DMS 273 (cell line): ENCODE data around the gene CD209.
"Not testable (repeated sequence)": the region's sequence is repeated elsewhere in the genome, so short reads cannot be mapped to it uniquely, and the experiment has no call there.

Source experiments
- DNase-seq: peaks from one replicate; lab custom pipeline; 2025; ENCODE audit not compliant: unreplicated experiment; lab: John Stamatoyannopoulos, UW

CD209 gene, protein sequence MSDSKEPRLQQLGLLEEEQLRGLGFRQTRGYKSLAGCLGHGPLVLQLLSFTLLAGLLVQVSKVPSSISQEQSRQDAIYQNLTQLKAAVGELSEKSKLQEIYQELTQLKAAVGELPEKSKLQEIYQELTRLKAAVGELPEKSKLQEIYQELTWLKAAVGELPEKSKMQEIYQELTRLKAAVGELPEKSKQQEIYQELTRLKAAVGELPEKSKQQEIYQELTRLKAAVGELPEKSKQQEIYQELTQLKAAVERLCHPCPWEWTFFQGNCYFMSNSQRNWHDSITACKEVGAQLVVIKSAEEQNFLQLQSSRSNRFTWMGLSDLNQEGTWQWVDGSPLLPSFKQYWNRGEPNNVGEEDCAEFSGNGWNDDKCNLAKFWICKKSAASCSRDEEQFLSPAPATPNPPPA

DNA sequence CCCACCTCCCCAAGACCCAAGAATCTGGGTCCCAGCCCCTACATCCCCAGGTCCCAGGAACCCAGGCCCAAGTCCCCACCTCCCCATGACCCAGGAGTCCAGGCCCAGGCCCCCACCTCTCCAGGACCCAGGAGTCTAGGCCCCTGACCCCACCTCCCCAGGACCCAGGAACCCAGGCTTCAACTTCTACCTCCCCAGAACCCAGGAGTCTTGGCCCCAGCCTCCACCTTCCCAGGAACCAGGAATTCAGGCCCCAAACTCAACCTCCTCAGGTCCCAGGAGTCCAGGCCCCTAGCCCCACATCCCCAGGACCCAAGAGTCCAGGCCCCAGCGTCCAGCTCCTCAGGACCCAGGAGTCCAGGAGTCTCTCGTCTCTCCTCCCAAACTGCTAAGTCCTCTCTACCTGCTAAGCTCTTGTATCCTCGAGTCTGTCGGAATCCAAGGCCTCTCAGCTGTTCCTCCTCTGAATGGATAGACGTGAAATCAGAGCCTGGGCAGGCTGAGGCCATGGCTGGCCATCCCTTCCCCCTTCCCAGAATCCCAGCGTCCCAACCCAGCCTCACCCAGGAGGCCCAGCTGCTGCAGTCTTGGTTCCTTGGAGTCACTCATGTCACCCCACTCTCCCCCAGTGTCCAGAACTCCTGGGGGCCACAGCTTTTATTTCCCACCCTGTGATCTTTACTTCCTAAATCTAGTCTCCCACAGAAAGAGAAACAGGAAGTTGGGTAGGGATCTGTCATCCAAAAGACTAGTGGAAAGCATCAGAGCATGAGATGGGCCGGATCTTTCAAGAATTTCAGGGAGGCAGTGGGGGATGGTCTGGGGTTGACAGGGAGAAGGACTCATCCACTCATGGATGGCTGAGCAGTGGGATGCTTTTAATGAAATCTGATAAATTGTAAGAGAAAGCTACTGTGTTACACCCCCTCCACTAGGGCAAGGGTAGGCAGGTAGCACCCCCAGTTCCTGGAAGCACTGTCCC lies at the start of gene CD209:
Gene CD209 (minus strand): TSS at position 632 of the 982 bp plus-strand sequence. CDS start 23 bp downstream, at position 609.
- DNase-seq: no peak

DNA sequence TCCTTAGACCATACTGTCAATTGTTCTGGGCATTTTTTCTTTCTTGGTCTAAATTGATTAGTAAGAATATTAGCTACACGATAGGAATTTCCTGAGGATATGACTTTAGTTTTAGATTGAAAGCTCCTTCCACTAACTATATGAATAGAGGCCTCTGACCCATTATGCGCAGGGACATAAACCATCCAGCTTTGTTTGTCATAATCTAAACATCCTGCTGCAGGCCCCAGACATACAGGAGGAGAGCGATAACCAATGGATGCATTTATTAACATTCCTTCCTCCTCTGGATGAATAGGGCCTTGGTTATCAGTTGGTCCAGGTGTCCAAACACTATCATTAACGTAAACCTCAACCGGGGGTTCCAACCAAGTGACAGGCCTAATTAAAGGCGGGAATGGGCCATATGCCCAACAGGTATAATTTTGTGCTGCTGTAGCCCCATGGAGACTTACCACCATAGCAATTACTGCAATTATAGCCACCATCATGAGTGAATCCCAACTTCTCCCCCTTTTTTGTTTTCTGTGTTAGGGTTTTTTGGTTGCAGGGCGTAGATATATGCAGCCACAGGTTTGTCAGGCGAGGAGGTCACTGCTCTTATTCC lies 48.3 kb upstream of the CD209 start:
- no peak for DNase-seq

DNA sequence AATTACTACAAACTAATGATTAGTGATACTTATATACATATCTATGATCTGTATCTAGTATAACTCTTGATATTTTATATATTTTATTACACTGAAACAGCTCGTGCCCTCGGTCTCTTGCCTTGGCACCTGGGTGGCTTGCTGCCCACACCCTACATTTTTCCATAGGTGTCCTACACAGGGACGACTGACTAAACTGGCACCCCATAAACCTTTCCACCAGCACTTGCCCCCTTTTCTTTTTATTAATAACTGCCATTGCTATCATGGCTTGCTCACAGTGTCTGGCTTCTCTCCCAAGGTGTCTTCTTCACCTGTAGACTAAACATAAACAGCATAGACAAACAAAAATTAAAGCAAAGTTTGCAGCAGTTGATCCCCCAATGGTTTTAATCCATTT lies 46.2 kb upstream of the CD209 start:
- no peak for DNase-seq

DNA sequence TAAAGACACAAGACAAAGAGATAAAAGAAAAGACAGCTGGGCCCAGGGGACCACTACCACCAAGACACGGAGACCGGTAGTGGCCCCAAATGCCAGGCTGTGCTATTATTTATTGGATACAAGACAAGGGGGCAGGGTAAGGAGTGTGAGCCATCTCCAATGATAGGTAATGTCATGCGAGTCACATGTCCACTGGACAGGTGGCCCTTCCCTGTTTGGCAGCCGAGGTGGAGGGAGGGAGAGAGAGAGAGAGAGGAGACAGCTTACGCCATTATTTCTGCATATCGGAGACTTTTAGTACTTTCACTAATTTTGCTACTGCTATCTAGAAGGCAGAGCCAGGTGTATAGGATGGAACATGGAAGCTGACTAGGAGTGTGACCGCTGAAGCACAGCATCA lies 45.4 kb upstream of the CD209 start:
- not testable (repeated sequence) for DNase-seq

DNA sequence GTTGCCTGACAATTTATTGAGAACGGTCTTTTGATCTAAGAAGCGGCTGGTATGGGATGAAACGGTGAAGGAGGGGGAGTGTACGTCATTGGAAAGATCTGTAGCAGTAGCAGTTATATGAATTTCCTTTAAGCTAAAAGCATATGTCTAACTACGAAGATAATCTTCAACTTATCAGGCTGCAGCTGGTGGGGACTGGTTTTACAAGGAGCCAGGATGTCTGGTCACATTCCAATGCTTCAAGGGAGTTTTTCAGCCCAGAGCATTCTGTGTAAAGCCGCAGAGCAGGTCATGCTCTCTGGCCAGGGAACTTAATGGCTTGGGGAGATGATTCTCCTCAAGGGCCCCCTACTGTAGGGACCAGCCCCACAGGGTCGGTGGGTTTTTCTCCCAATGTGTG lies 44.9 kb upstream of the CD209 start:
- no peak for DNase-seq

DNA sequence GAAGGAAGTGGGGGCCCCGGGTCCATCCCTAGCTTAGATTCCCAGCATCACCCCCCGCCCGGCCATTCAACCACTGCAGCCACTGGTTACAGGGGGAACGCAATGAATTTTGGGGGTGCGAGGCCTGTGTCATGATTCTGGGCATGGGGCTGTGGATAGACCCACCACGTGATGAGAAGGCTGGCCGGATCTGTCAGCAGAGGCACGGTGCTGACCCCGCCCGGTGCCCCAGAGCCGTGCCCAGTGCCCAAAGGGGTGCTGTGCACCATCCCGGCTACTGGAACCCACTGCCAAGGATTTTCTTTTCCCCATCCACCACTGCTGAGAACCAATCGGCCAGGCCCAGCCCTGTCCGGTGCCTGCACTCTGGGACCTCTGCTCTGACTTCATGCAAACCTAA lies 43.1 kb upstream of the CD209 start:
- DNase-seq: no peak

DNA sequence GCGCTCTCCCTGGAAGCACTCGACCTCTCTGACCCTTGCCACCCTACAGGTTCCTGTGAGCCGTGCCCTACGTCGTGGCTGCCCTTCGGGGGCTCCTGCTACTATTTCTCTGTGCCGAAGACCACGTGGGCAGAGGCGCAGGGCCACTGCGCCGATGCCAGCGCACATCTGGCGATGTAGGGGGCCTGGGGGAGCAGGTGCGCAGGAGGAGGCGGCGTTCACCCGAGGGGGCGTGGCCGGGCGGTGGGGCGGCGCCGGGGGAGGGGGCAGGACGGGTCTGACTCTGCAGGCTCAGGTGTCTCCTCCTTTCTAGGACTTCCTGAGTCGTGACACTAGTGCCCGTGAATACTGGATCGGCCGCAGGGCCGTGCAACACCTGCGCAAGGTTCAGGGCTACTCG lies 42.1 kb upstream of the CD209 start:
- peak; percentile 31 for DNase-seq

DNA sequence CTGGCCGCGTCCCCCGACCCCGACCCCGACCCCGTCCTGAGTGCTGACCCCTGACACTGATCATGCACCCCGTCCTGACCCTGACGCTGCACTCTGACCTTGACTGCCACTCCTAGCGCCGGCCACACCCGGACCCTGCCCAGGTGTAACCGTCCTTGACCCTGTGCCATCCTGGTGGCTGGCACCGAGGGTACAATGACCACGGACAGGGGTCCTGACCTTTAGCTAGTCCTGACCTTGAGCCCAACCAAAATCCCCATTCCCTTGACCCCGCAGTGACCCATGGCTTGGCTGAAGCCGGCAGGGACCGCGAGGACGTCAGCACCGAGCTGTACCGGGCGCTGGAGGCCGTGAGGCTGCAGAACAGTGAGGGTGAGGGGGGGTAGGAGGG lies 41.6 kb upstream of the CD209 start:
- DNase-seq: no peak

DNA sequence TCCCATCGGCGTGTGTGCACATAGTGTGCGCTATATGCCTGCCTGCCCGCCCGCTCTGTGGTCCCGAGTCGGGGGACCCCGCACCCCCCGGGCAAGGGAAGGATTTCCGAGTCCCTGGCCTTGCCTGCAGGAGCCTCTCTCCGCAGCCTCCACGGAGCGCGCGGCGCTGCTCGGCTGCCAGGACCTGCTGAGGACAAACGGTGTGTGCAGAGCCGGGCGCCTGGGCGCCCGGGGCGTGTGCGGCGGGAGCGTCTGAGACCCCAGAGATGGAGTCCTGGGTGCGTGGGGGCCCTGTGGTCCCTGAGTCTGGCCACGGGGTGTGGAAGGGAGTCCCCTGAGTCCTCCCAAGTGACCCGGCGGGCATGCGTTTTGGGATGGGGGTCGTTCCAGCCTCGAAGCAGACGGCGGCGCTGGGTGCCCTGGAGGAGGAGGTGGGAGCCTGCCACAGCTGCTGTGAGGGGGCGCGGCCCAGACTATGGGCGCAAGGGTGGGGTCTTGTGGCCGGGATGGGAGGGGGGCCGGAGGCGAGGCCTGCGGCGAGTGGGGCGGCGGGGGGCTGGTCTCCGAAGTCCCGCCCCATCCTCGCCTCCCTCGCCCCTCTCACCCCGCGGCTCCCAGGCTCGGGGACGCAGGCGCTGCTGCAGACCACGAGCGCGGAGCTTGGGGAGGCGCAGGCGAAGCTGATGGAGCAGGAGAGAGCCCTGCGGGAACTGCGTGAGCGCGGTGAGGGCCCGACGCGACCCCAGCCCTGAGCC lies 41.0 kb upstream of the CD209 start:
- peak; percentile 23 for DNase-seq

DNA sequence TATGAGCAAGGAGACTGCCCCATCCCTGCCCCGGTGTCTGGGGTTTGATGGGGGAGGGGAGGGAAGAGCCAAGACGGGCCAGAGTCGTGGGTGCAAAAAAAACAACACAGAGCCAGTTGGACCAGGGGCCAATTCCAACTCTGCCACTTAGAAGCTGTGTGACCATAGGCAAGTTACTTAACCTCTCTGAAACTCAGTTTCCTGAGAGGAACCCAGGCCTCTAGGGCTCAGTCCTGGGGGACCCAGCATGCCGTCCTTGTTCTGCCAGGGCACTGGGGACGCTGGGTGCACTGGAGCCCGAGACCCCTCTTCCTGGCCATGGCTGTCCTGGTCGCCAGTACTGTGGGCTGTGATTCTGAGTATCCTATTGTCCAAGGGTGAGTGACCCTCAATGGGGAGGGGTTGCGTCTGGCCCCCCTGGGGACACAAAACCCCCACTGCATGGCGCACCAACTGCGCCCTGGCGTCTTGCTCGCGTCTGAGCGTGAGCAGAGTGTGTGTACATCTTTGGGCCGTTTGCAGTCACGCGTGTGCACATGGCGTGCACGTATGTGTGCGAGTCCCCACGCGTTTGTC lies 40.4 kb upstream of the CD209 start:
- no peak for DNase-seq

DNA sequence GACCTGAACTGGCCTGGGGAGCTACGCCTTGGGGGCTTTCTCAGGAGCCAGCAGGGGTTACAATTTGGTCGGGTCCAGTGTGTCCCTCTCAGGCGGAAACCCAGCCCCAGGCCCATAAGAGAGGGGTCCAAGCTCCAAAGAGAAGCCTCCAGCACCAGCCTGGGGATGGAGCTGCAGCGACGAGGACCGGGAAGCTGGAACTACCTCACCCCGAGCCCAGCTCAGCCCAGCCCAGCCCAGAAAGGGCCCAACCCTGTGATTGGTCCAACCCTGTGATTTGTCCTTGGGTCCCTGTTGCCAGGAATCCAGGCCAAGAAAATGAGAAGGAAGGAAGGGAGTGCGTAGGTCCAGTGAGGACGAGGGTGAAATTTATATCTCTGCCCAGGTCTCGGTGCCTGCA lies 39.8 kb upstream of the CD209 start:
- DNase-seq: peak; percentile 19

DNA sequence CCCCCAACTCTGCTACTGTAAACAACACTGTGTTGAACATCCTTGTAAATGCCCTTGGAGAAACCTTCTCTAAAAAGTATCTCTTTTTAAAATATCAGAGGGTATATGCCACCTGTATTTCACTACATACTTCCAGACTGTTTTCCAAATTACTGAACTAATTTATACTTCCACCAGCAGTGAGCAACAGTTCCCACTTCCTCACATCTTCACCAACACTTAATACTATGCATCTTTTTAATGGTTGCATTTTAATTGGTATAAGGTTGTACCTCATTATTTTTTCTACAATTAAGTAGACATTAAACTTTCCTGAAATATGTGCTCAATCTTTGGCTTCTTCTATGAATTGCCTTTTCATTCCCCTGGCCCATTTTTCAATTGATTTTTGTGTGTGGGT lies 37.5 kb upstream of the CD209 start:
- no peak for DNase-seq

DNA sequence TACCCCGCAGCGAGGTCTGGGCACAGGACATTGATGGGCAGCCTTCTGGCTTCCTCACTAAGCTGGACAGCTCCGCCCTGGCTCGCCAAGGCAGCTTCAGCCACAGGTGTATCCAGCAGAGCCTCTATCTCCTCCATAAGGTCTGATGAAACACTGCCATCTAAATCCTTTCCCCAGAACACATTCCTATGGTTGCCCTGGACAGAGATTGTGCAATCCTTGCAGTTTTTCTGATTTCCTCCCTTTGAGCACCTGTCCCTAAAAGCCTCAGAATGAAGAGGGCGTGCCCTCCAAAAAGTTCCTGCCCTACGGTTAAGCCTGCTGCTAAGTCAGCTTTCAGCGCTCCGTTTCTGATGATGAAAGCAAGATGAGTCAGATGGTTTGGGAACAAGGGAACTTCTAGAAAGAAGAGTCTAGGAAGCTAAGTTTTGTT lies 36.7 kb upstream of the CD209 start:
- DNase-seq: peak; percentile 16

DNA sequence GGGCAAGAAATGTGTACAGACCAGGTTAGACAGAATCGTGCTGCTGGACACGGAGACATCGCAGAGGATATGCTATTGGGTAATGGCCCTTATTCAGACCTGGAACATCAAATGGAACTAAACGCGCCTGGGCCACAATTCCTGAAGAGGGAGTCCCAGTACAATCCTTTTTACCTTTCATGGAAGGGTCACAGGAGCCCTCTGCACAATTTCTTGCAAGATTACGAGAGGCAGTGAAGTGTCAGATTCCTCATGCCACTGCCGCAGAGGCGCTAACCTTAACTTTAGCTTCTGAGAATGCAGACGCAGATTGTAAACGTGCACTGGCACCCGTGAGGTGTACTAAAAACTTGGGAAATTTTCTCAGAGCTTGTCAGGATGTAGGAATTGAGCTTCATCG lies 33.8 kb upstream of the CD209 start:
- no peak for DNase-seq

DNA sequence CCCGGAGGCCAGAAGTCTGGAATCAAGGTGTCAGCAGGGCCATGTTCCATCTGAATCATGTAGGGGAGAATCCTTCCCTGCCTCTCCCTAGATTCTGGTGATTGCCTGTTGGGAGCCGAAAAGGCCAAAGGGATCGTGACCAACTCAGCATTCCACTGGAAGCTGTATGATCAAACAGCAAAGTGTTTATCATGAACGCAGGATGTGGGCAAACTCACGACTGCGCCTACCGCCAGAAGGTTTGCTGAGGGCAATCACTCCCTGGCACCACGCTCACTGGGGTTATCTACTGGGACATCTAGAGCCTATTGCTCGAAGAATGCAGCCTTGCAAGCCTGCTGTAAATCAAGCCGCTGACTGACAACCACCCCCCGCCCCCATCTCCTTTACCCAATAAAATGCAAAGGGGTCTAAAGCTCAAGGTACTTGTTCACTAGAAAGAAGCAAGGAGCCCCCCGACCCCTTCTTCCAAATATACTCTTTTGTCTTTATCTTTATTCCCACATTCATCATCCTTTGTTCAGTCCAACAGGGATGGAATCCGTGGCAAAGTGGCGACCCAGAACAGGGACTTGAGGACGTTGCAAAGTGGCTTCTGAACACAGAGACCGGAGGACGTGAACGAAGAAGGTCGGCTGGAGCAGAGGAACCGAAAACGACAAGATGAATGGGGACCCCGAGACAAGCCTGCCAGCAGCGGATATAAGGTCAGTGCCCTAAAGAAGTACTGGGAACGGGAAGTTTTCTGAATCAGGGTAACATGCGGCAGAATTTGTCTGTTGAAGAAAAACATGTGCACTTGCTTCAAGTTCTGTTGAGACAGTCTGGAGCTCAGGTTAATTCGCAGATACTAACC lies 32.5 kb upstream of the CD209 start:
- DNase-seq: no peak

DNA sequence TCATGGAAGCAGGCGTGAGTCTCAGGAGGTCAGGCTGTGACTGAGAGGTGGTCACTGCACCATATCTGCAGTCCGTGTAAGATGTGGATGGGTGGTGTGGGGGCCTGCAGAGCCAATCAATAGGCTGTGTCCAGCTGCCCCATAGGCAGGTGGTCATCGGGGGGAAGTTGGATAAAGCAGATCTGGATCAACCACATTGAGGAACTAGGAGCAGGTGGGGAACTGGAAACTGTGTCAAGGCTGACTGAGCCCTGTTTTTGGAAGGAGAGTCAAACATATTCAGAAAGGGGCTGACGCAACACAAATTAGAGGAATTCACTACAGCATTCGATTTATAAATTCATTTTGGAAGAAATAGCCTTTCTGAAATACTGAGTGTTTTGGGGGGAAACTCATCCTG lies 30.7 kb upstream of the CD209 start:
- no peak for DNase-seq

DNA sequence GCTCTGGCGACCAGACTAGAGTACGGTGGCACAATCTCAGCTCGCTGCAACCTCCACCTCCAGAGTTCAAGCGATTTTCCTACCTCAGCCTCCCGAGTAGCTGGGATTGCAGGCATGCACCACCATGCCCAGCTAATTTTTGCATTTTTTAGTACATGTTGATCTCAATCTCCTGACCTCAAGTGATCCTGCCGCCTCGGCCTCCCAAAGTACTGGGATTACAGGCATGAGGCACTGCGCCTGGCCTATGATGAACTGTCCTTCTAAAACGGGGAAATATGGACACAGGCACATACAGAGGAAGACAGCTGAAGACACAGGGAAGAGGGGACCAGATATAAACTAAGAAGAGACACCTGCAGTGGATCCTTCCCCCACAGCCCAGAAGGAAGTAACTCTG lies 28.4 kb upstream of the CD209 start:
- no peak for DNase-seq

DNA sequence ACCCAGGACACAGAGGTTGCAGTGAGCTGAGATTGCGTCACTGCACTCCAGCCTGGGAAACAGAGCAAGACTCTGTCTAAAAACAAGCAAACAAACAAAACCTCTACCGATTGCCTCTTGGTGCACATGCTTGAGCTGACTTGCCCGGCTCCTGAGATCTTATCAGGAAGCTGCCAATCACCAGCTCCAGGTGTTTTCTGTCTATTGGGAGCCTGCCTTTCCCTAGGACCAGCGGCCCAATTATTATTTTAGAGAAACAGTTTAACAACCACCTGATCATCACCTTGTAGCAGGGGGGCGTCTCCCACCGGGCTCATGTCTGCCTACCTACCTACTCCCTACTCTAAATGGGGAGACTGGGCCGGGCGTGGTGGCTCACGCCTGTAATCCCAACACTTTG lies 26.5 kb upstream of the CD209 start:
- no peak for DNase-seq

DNA sequence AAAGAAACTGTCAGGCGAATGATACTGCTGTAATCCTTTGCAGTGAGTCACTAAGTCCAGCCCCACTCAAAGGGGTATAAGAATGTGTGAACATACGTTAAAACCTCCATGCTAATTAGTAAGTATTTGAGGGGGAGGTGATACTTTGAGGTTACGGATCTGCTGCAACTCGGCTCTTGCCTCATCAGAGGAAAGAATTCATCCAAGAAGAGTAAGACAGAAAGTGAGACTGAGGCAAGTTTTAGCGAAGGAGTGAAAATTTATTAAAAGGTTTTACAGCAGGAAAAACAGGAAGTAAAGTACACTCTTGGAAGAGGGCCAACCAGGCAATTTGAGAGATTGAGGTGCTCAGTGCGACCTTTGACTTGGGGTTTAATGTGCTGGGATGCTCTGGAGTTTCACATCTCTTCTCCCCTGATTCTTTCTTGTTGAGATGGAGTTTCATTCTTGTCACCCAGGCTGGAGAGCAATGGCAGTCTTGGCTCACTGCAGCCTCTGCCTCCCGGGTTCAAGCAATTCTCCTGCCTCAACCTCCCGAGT lies 25.5 kb upstream of the CD209 start:
- DNase-seq: peak; percentile 36
